ENCODE measurements around the gene TTF1. TPM values are rescaled to one million over a fixed set of nuclear protein-coding genes. Genes with fewer than 3 reads are reported as not detected.

TTF1 gene
- total RNA-seq, 1 experiment from 2014 or later, result 26.9 TPM

DNA sequence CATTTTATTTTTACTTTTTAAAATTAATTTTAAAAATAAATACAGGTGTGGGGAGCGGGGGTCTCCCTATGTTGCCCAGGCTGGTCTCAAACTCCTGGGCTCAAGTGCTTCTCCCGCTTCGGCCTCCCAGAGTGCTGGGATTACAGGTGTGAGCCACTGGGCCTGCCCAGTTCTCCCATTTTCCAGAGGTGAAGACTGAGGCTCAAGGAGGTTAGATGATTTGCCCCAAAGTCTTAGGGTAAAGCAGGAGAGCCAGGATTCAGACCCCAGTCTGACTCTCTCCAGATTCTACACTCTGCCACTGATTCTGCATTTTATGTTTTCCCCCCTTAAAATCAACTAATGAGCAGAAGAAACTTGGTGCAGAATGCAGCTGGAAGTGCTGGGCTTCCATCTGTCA is 40.2 kb upstream of the TTF1 start:
- no peak overlapping the region for H3K9ac ChIP-seq (ENCODE audit: extremely low read depth, insufficient read length, low read length)
- no peaks in the 10 kb centered on the region for H3K79me1 ChIP-seq (ENCODE audit: insufficient read depth, low read depth, low read length, poor library complexity, severe bottlenecking)
- no peaks in the 10 kb centered on the region; a peak in 1 of 7 replicates for H3K36me3 Mint-ChIP-seq (ENCODE audit: insufficient read depth in 1 of 3, low read depth in 3 of 3)
- no peak overlapping the region for H2BK5ac ChIP-seq (ENCODE audit: insufficient read length, low read length)
- no peak overlapping the region for H3K27ac Mint-ChIP-seq
- H2BK20ac ChIP-seq (ENCODE audit: low read depth, low read length, poor library complexity, severe bottlenecking), result no peak overlapping the region
- no peak for DNase-seq
- no peak overlapping the region for H3K27ac ChIP-seq (ENCODE audit: insufficient read length, low read depth, low read length)
- no peaks in the 10 kb centered on the region for H4K20me1 ChIP-seq (ENCODE audit: control insufficient read depth, insufficient read depth, insufficient read length)
- H3K18ac ChIP-seq (ENCODE audit: insufficient read length, low read depth, low read length), result no peak overlapping the region
- H3K4me3 Mint-ChIP-seq, result no peak overlapping the region
- H4K91ac ChIP-seq (ENCODE audit: insufficient read length, low read depth, low read length), result no peak overlapping the region
- no peak overlapping the region for H3K4me2 ChIP-seq (ENCODE audit: insufficient read depth, insufficient read length, low read length)
- no peaks in the 10 kb centered on the region for H3K4me1 ChIP-seq (ENCODE audit: insufficient read depth, low read length)
- H3K4me1 Mint-ChIP-seq, result peaks cover 3 to 5% of the 10 kb centered on the region in 2 experiments
- H3K9me3 ChIP-seq (ENCODE audit: control insufficient read depth, low read depth, low read length), result no peaks in the 10 kb centered on the region
- H2AK5ac ChIP-seq (ENCODE audit: insufficient read length, low read length), result no peak overlapping the region
- no peak overlapping the region for H2BK15ac ChIP-seq (ENCODE audit: low read depth, low read length)
- H3T11ph ChIP-seq (ENCODE audit: low read length), result no peak overlapping the region
- no peaks in the 10 kb centered on the region for H3K27me3 ChIP-seq (ENCODE audit: insufficient read depth, low read length)
- H2AFZ ChIP-seq (ENCODE audit: low read length), result no peak overlapping the region
- no CpG with 5 or more reads among the region's 3 CpGs for WGBS (ENCODE audit: extremely low coverage, insufficient read length, low lambda C conversion rate)
- H3K27me3 Mint-ChIP-seq (ENCODE audit: low read depth), result peaks cover 19% of the 10 kb centered on the region
- no peak overlapping the region for H3K14ac ChIP-seq (ENCODE audit: insufficient read depth, low read length)
- no peak overlapping the region for H4K8ac ChIP-seq (replicated peaks; ENCODE audit: insufficient read length, low read depth, low read length)
- no peak overlapping the region for H2BK120ac ChIP-seq (ENCODE audit: low read depth, low read length, poor library complexity, severe bottlenecking)
- TF ChIP-seq CTCF (conservative IDR thresholded peaks at IDR 0.05), result no peak
- no peak overlapping the region for H2BK12ac ChIP-seq (ENCODE audit: insufficient read length, low read depth, low read length)
- no peak overlapping the region for H3K56ac ChIP-seq (ENCODE audit: insufficient read length, low read depth, low read length)
- H3K4ac ChIP-seq (ENCODE audit: low read depth, low read length), result no peak overlapping the region
- no peaks in the 10 kb centered on the region for H3K23me2 ChIP-seq (ENCODE audit: insufficient read length, low read depth, low read length, poor library complexity, severe bottlenecking)
- 0 out of 5 replicates have a peak, but pooled peaks cover 0 to 3% of the 10 kb centered on the region in 2 experiments for H3K9me3 Mint-ChIP-seq
- no peak overlapping the region for H3K23ac ChIP-seq (ENCODE audit: insufficient read length, low read depth, low read length)
- H4K5ac ChIP-seq (ENCODE audit: insufficient read length, low read depth, low read length), result no peak overlapping the region
- no peaks in the 10 kb centered on the region for H3K79me2 ChIP-seq (ENCODE audit: insufficient read depth, low read length)
